Panc1 (cell line): Measurements from ENCODE around the gene YBX3.

ENCODE experiments used
- POLR2AphosphoS5 ChIP-seq: IDR thresholded peaks from 2 replicates; pipeline ENCODE4 v1.6.1; 2012; ENCODE audit warnings: mild to moderate bottlenecking, low read depth, low read length, moderate library complexity
- SIN3A ChIP-seq: IDR thresholded peaks from 2 replicates; pipeline ENCODE4 v1.6.1; 2012; ENCODE audit warnings: low read depth, mild to moderate bottlenecking, low read length, moderate library complexity, borderline replicate concordance; ENCODE audit not compliant: insufficient read depth
- TCF7L2 ChIP-seq: IDR thresholded peaks from 2 replicates; pipeline ENCODE4 v1.6.1; 2011; ENCODE audit warnings: mild to moderate bottlenecking, low read depth, low read length, inconsistent platforms
- TF ChIP-seq, protein P1 (sequence below): fragments of 450-650 bp; IDR thresholded peaks from 2 replicates; pipeline ENCODE4 v1.5.1; 2017; ENCODE audit warnings: mild to moderate bottlenecking
- TF ChIP-seq, protein P2 (sequence below), 2 experiments: IDR thresholded peaks; 2 replicates each; pipeline ENCODE4 v1.6.1; 2011 to 2012; ENCODE audit warnings: low read depth in 2 of 2, control low read depth in 1 of 2, low read length in 1 of 2, mild to moderate bottlenecking in 1 of 2, moderate library complexity in 1 of 2; ENCODE audit not compliant: insufficient read depth in 1 of 2

DNA sequence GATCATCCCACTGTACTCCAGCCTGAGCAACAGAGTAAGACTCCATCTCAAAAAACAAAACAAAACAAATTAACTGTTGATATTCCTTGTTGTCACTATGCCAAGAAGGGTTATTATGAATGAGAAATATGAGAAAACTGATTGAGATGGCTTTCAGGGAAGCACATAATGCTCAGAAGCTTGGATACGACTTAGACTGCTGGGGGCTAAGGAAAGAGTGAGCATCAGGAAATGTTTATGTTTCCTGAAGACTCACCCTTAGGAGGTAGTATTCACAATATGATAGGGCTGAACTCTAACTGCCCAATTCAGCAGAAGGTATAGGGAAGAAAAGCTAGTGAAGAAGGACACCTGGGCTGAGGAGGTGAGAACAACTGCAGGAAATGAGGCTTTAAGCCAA lies 55.5 kb downstream of the YBX3 start:
- TF ChIP-seq, protein P1, sequence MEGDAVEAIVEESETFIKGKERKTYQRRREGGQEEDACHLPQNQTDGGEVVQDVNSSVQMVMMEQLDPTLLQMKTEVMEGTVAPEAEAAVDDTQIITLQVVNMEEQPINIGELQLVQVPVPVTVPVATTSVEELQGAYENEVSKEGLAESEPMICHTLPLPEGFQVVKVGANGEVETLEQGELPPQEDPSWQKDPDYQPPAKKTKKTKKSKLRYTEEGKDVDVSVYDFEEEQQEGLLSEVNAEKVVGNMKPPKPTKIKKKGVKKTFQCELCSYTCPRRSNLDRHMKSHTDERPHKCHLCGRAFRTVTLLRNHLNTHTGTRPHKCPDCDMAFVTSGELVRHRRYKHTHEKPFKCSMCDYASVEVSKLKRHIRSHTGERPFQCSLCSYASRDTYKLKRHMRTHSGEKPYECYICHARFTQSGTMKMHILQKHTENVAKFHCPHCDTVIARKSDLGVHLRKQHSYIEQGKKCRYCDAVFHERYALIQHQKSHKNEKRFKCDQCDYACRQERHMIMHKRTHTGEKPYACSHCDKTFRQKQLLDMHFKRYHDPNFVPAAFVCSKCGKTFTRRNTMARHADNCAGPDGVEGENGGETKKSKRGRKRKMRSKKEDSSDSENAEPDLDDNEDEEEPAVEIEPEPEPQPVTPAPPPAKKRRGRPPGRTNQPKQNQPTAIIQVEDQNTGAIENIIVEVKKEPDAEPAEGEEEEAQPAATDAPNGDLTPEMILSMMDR = no peak
- TF ChIP-seq TCF7L2 (no peak), SIN3A (no peak), POLR2AphosphoS5 (no peak)
- TF ChIP-seq, protein P2, sequence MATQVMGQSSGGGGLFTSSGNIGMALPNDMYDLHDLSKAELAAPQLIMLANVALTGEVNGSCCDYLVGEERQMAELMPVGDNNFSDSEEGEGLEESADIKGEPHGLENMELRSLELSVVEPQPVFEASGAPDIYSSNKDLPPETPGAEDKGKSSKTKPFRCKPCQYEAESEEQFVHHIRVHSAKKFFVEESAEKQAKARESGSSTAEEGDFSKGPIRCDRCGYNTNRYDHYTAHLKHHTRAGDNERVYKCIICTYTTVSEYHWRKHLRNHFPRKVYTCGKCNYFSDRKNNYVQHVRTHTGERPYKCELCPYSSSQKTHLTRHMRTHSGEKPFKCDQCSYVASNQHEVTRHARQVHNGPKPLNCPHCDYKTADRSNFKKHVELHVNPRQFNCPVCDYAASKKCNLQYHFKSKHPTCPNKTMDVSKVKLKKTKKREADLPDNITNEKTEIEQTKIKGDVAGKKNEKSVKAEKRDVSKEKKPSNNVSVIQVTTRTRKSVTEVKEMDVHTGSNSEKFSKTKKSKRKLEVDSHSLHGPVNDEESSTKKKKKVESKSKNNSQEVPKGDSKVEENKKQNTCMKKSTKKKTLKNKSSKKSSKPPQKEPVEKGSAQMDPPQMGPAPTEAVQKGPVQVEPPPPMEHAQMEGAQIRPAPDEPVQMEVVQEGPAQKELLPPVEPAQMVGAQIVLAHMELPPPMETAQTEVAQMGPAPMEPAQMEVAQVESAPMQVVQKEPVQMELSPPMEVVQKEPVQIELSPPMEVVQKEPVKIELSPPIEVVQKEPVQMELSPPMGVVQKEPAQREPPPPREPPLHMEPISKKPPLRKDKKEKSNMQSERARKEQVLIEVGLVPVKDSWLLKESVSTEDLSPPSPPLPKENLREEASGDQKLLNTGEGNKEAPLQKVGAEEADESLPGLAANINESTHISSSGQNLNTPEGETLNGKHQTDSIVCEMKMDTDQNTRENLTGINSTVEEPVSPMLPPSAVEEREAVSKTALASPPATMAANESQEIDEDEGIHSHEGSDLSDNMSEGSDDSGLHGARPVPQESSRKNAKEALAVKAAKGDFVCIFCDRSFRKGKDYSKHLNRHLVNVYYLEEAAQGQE (IDR thresholded peaks at IDR 0.05; ENCODE audit: insufficient read depth in 1 of 2, low read depth in 2 of 2, low read length in 1 of 2) = no peak
